Right lobe of liver (tissue), 4 donors: Measurements from ENCODE around the gene PCBP4.

Source experiments
- POLR2A ChIP-seq: fragments of 450-650 bp; IDR thresholded peaks from one replicate; pipeline ENCODE4 v1.6.1; 2017; ENCODE audit warnings: antibody characterized with exemption, mild to moderate bottlenecking
- TF ChIP-seq, protein P1 (sequence below), 4 donors: fragments of 200-600 bp in 3 of 4; fragments of 450-650 bp in 1 of 4; IDR thresholded peaks; one replicate each; pipeline versions ENCODE4 v1.5.1 to v1.8.0; 2016 to 2022; ENCODE audit warnings: antibody characterized with exemption in 4 of 4, mild to moderate bottlenecking in 2 of 4
- donor health status: DM: no; HTN: no; CAD: no.
- donor health status: DM: no; HTN: no; CAD: no.
- donor health status: DM: no; HTN: yes; CAD: no.

- TF ChIP-seq, protein P1, sequence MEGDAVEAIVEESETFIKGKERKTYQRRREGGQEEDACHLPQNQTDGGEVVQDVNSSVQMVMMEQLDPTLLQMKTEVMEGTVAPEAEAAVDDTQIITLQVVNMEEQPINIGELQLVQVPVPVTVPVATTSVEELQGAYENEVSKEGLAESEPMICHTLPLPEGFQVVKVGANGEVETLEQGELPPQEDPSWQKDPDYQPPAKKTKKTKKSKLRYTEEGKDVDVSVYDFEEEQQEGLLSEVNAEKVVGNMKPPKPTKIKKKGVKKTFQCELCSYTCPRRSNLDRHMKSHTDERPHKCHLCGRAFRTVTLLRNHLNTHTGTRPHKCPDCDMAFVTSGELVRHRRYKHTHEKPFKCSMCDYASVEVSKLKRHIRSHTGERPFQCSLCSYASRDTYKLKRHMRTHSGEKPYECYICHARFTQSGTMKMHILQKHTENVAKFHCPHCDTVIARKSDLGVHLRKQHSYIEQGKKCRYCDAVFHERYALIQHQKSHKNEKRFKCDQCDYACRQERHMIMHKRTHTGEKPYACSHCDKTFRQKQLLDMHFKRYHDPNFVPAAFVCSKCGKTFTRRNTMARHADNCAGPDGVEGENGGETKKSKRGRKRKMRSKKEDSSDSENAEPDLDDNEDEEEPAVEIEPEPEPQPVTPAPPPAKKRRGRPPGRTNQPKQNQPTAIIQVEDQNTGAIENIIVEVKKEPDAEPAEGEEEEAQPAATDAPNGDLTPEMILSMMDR (IDR thresholded peaks at IDR 0.05) = no peak
- TF ChIP-seq POLR2A = no peak
Observed at GRCh38 chr3:51994530-51994929, 27.3 kb upstream of the PCBP4 start.
